K562 (cell line): ENCODE results near the gene TSPAN14. TPM values are rescaled to one million over a fixed set of nuclear protein-coding genes. Genes with fewer than 3 reads are reported as not detected.

Experiments
- ATAC-seq: fragments of 200-7000 bp; cut with Tn5 transposase; 3 replicates; pipeline ENCODE4 v1.9.1; 2020; ENCODE audit warnings: moderate library complexity
- BruUV-seq: library from RNA; stranded (reverse); fragments of 400-500 nt; replicated peaks from 2 replicates; lab custom pipeline; 2021; lab: Mats Ljungman, UMichigan
- CTCF ChIA-PET: fragments of 300-600 bp; formaldehyde crosslinking; extraction: SDS; loops from one replicate; lab custom pipeline; 2021; ENCODE audit warnings: low intra/inter-chr PET ratio; lab: Yijun Ruan, JAX
- POLR2A ChIA-PET: fragments of 300-600, 350-650 bp; sonication (Branson Sonifier 250); formaldehyde crosslinking; extraction: SDS; loops from one replicate; lab custom pipeline; 2021; ENCODE audit warnings: antibody characterized with exemption, inconsistent platforms; lab: Yijun Ruan, JAX
- DNase-seq, 4 experiments: peaks; one replicate each; pipeline versions ENCODE4 v3.0.0 to v3.0.0-alpha.2; 2011 to 2018; ENCODE audit warnings: low spot score in 3 of 4, mixed read lengths in 3 of 4; ENCODE audit errors: extremely low read depth in 1 of 4
- FAIRE-seq: peaks from 2 replicates; lab custom pipeline; 2011; peaks lifted over from hg19 to GRCh38; lab: Jason Lieb, UNC
- H2AFZ ChIP-seq: 2 replicates; pipeline ENCODE4 v1.6.0; 2011; ENCODE audit warnings: low read depth, low read length, control low read depth, inconsistent platforms
- H3K27ac ChIP-seq: fragments of 200-600 bp; 3 replicates; pipeline ENCODE4 v1.8.0; 2011; ENCODE audit warnings: low read depth, mild to moderate bottlenecking, control low read depth, inconsistent platforms, low read length, moderate library complexity, mixed read lengths; ENCODE audit errors: extremely low read depth
- H3K27me3 ChIP-seq, 2 experiments: fragments of 300-600 bp in 1 of 2; 2 replicates in 1 of 2; 3 replicates in 1 of 2; pipeline versions ENCODE4 v1.6.0 to v1.8.0; 2011; ENCODE audit warnings: inconsistent platforms in 2 of 2, low read length in 2 of 2, mild to moderate bottlenecking in 1 of 2, mixed read lengths in 1 of 2, moderate library complexity in 1 of 2; ENCODE audit not compliant: control insufficient read depth in 2 of 2, insufficient read depth in 2 of 2
- H3K36me3 ChIP-seq: fragments of 300-600 bp; 3 replicates; pipeline ENCODE4 v1.8.0; 2011; ENCODE audit warnings: mild to moderate bottlenecking, low read length, inconsistent platforms; ENCODE audit not compliant: control insufficient read depth, insufficient read depth
- H3K4me1 ChIP-seq, 2 experiments: fragments of 200-600 bp in 1 of 2; replicated peaks in 1 of 2; 2 replicates in 1 of 2; 3 replicates in 1 of 2; pipeline versions ENCODE4 v1.5.1 to v1.8.0; 2011; ENCODE audit warnings: inconsistent platforms in 2 of 2, low read length in 2 of 2, mild to moderate bottlenecking in 1 of 2, mixed read lengths in 1 of 2, moderate library complexity in 1 of 2; ENCODE audit not compliant: control insufficient read depth in 2 of 2, insufficient read depth in 2 of 2
- H3K4me2 ChIP-seq: 2 replicates; pipeline ENCODE4 v1.6.1; 2011; ENCODE audit warnings: low read length, control low read depth, inconsistent platforms, mixed read lengths; ENCODE audit not compliant: insufficient read depth
- H3K4me3 ChIP-seq: fragments of 200-600 bp; sonication (generic), shearing (Covaris generic); 2 replicates; pipeline ENCODE4 v1.5.1; 2016; ENCODE audit warnings: control low read depth, inconsistent platforms
- H3K79me2 ChIP-seq: fragments of 200-600 bp; 3 replicates; pipeline ENCODE4 v1.8.0; 2011; ENCODE audit warnings: low read length, inconsistent platforms; ENCODE audit not compliant: control insufficient read depth, insufficient read depth
- H3K9ac ChIP-seq, 2 experiments: 2 replicates each; pipeline versions ENCODE4 v1.6.0 to v1.6.1; 2011; ENCODE audit warnings: low read depth in 2 of 2, low read length in 2 of 2, control low read depth in 1 of 2, inconsistent platforms in 1 of 2, mild to moderate bottlenecking in 1 of 2, mixed read lengths in 1 of 2; ENCODE audit not compliant: insufficient read depth in 1 of 2
- H3K9me1 ChIP-seq: one replicate; pipeline ENCODE4 v1.6.0; 2011; ENCODE audit warnings: inconsistent platforms, mild to moderate bottlenecking, low read length, moderate library complexity; ENCODE audit not compliant: control insufficient read depth, insufficient read depth
- H3K9me3 ChIP-seq: replicated peaks from 2 replicates; pipeline ENCODE4 v1.5.1; 2011; ENCODE audit warnings: low read depth, low read length, inconsistent platforms; ENCODE audit not compliant: control insufficient read depth, insufficient read depth
- H4K20me1 ChIP-seq: replicated peaks from 2 replicates; pipeline ENCODE4 v1.6.1; 2011; ENCODE audit warnings: low read length, inconsistent platforms, mixed read lengths; ENCODE audit not compliant: control insufficient read depth, insufficient read depth
- BRD4 ChIP-seq: fragments of 200-600 bp; sonication (generic); IDR thresholded peaks from 2 replicates; pipeline ENCODE4 v1.6.1; 2017; ENCODE audit warnings: inconsistent platforms
- DDX20 ChIP-seq: fragments of 450-650 bp; IDR thresholded peaks from 2 replicates; pipeline ENCODE4 v1.6.1; 2016; ENCODE audit warnings: missing genetic modification characterization, low read depth, mild to moderate bottlenecking, missing compliant biosample characterization, moderate library complexity
- FOXK2 ChIP-seq, 2 experiments: fragments of 450-650 bp; IDR thresholded peaks in 1 of 2; conservative IDR thresholded peaks in 1 of 2; 2 replicates each; pipeline ENCODE4 v1.6.1; 2016; ENCODE audit warnings: low read depth in 2 of 2, mild to moderate bottlenecking in 1 of 2
- ZC3H11A ChIP-seq: IDR thresholded peaks from 2 replicates; pipeline ENCODE4 v1.6.1; 2012; ENCODE audit warnings: low read depth, low read length, improper control_type of control experiment
- ZNF785 ChIP-seq: fragments of 250-450 bp; sonication (Bioruptor Pico); IDR thresholded peaks from 2 replicates; pipeline ENCODE4 v1.4.0; 2020; ENCODE audit warnings: mild to moderate bottlenecking
- WGBS: fragments of 100-300 bp; shearing (Covaris generic); methylation state at CpG from one replicate; pipeline ENCODE4 v1.1.6; 2016; ENCODE audit warnings: low coverage, mixed read lengths; ENCODE audit not compliant: insufficient coverage; ENCODE audit errors: missing lambda C conversion rate; 5-methylcytosine and 5-hydroxymethylcytosine counted together
- in situ Hi-C: fragments of 300-500 bp; cut with MboI; formaldehyde crosslinking; loops from 4 replicates; pipeline ENCODE4 v1.15.0; 2018; ENCODE audit warnings: inconsistent platforms, mixed read lengths
- intact Hi-C: fragments of 100-400 bp; cut with micrococcal nuclease; formaldehyde crosslinking; loops from 2 replicates; pipeline ENCODE4 v1.14.2; 2022
- polyA plus RNA-seq, 8 experiments: library from polyadenylated mRNA; depleted of rRNA in 4 of 8; stranded (reverse) in 5 of 8; unstranded in 3 of 8; fragments of >200 nt; fragmentation: Nextera tagmentation in 2 of 8; fragmentation: Illumina TruSeq in 1 of 8; extraction: Ambion mirVana in 2 of 8; extraction: Trizol in 1 of 8; gene quantifications; 2 replicates each; pipeline versions ENCODE4 v1.2.1 to v1.2.3, GENCODE V29; 2011 to 2014; ENCODE audit warnings: inconsistent platforms in 1 of 8, missing spikeins in 1 of 8
- total RNA-seq, 7 experiments: library from RNA; depleted of rRNA in 6 of 7; stranded (reverse); fragments of >200 nt in 6 of 7; fragmentation: Illumina TruSeq in 2 of 7; extraction: Trizol in 2 of 7; gene quantifications; 2 replicates each; pipeline versions ENCODE4 v1.2.1 to v1.2.3, GENCODE V29; 2011 to 2021; ENCODE audit warnings: low replicate concordance in 1 of 7
- TF ChIP-seq, protein P1 (sequence below): sonication (generic); formaldehyde crosslinking; IDR thresholded peaks from 2 replicates; pipeline ENCODE4 v1.8.0; 2023; ENCODE audit warnings: mild to moderate bottlenecking, missing genetic modification reagents
- TF ChIP-seq, protein P2 (sequence below): fragments of 250-450 bp; sonication (Bioruptor Pico); IDR thresholded peaks from 2 replicates; pipeline ENCODE4 v1.8.0; 2022; ENCODE audit warnings: moderate library complexity, mild to moderate bottlenecking, inconsistent platforms

TSPAN14 gene
- total and polyA plus RNA-seq, 9 of the 15 experiments (the other 6 are each of a cell fraction or from before 2014, with no cell fraction given): 5.8 to 92.9 (median 23.3) TPM

DNA sequence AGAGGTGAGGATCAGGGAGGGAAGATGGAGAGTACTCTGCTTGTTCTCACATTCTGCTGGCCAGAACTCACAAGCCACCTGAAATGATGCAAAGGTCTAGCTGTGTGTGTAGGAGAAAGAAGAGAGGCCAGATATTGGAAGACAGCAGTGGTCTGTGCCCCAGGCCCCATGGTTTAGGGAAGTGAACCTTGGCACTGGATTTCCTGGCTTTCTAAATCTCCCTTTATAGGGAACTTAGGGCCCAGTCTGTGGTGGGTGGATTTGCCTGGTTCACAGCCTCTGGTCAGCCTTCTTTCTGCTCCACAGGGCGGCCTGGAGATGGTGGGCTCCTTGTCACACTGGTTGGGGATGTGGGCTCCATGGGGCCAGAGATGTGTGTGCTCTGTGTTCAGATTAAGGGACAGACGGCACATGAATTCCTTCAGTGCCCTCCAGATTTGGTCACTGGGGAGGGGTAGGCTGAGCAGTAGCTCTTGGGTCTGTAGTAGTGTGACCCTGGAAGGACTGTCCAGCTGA, 74.1 kb downstream of the TSPAN14 start:
- ATAC-seq (no peak), FAIRE-seq (no peak), DNase-seq (no peak)
- Histone ChIP-seq H3K4me1 (peaks cover 0 to 5% of the 10 kb centered on the region in 2 experiments; a peak in 1 of 5 replicates), H3K27me3 (peaks cover 17% of the 10 kb centered on the region in 2 experiments; a peak in 4 of 5 replicates), H3K79me2 (no peaks in the 10 kb centered on the region), H3K9me3 (no peaks in the 10 kb centered on the region), H3K9ac (no peak overlapping the region), H3K4me3 (no peak overlapping the region), H3K9me1 (peaks cover 5% of the 10 kb centered on the region), H2AFZ (no peak overlapping the region), H3K36me3 (no peaks in the 10 kb centered on the region), H3K27ac (no peak overlapping the region), H3K4me2 (no peak overlapping the region), H4K20me1 (no peaks in the 10 kb centered on the region)
- ChIA-PET CTCF (no interaction called here), POLR2A (interaction anchor here (0.7 kb wide), 2 partner anchors 14 to 264 kb away, joined by 3 to 4 read pairs; no protein-coding TSS in a partner anchor)
- intact Hi-C loops (no loop called here), in situ Hi-C loops (no loop called here)
- no TSS peak for BruUV-seq
- 18% methylated on average over 2 of the region's 2 CpGs for WGBS
- TF ChIP-seq ZNF785 (no peak), FOXK2 (conservative IDR thresholded peaks at IDR 0.05 in 1 of 2, IDR thresholded peaks at IDR 0.05 in 1 of 2; ENCODE audit: low read depth in 2 of 2) (no peak), ZC3H11A (no peak), DDX20 (tag) (no peak), BRD4 (no peak)
- TF ChIP-seq, protein P1, sequence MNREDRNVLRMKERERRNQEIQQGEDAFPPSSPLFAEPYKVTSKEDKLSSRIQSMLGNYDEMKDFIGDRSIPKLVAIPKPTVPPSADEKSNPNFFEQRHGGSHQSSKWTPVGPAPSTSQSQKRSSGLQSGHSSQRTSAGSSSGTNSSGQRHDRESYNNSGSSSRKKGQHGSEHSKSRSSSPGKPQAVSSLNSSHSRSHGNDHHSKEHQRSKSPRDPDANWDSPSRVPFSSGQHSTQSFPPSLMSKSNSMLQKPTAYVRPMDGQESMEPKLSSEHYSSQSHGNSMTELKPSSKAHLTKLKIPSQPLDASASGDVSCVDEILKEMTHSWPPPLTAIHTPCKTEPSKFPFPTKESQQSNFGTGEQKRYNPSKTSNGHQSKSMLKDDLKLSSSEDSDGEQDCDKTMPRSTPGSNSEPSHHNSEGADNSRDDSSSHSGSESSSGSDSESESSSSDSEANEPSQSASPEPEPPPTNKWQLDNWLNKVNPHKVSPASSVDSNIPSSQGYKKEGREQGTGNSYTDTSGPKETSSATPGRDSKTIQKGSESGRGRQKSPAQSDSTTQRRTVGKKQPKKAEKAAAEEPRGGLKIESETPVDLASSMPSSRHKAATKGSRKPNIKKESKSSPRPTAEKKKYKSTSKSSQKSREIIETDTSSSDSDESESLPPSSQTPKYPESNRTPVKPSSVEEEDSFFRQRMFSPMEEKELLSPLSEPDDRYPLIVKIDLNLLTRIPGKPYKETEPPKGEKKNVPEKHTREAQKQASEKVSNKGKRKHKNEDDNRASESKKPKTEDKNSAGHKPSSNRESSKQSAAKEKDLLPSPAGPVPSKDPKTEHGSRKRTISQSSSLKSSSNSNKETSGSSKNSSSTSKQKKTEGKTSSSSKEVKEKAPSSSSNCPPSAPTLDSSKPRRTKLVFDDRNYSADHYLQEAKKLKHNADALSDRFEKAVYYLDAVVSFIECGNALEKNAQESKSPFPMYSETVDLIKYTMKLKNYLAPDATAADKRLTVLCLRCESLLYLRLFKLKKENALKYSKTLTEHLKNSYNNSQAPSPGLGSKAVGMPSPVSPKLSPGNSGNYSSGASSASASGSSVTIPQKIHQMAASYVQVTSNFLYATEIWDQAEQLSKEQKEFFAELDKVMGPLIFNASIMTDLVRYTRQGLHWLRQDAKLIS (CRISPR knock-in tag): no peak
- TF ChIP-seq, protein P2, sequence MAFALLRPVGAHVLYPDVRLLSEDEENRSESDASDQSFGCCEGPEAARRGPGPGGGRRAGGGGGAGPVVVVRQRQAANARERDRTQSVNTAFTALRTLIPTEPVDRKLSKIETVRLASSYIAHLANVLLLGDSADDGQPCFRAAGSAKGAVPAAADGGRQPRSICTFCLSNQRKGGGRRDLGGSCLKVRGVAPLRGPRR: no peak
